ENCODE data around the gene PAXIP1.

PAXIP1 gene

DNA sequence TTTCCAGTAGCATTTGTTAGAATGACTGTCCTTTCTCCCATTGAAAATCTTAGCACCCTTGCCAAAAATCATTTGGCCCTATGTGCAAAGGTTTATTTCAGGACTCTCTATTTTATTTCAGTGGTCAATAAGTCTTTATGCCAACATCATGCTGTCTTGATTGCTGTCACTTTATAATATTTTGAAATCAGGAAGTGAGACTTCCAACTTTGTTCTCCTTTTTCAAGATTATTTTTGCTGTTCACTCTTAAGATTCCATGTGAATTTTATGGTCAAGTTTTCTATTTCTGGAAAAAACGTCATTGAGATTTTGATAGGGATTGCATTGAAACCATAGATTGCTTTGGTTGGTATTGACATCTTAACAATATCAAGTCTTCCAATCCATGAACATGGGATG lies 65.1 kb downstream of the PAXIP1 start:
- ChIA-PET POLR2A (no interaction called here), CTCF (interaction anchor here (0.6 to 1.3 kb wide), 3 partner anchors 9 to 11 kb away, joined by 3 read pairs; no protein-coding TSS in a partner anchor)
- H3K36me3 ChIP-seq (ENCODE audit: control insufficient read depth in 2 of 2, insufficient read depth in 1 of 2, low read length in 2 of 2): peaks cover 0 to 14% of the 10 kb centered on the region in 2 experiments; a peak in 1 of 3 replicates
- no peak for TF ChIP-seq ZFP69B (tag by site-specific recombination; IDR thresholded peaks at IDR 0.05)
- no peak for TF ChIP-seq GLIS2 (tag by site-specific recombination; IDR thresholded peaks at IDR 0.05)
- TF ChIP-seq ZNF335 (tag by site-specific recombination; conservative IDR thresholded peaks at IDR 0.05): no peak
- TF ChIP-seq ZNF777 (tag by site-specific recombination; IDR thresholded peaks at IDR 0.05; ENCODE audit: borderline replicate concordance): no peak
- no peak for TF ChIP-seq ZNF202 (tag by site-specific recombination; IDR thresholded peaks at IDR 0.05; ENCODE audit: borderline replicate concordance)
- TF ChIP-seq, protein P1, sequence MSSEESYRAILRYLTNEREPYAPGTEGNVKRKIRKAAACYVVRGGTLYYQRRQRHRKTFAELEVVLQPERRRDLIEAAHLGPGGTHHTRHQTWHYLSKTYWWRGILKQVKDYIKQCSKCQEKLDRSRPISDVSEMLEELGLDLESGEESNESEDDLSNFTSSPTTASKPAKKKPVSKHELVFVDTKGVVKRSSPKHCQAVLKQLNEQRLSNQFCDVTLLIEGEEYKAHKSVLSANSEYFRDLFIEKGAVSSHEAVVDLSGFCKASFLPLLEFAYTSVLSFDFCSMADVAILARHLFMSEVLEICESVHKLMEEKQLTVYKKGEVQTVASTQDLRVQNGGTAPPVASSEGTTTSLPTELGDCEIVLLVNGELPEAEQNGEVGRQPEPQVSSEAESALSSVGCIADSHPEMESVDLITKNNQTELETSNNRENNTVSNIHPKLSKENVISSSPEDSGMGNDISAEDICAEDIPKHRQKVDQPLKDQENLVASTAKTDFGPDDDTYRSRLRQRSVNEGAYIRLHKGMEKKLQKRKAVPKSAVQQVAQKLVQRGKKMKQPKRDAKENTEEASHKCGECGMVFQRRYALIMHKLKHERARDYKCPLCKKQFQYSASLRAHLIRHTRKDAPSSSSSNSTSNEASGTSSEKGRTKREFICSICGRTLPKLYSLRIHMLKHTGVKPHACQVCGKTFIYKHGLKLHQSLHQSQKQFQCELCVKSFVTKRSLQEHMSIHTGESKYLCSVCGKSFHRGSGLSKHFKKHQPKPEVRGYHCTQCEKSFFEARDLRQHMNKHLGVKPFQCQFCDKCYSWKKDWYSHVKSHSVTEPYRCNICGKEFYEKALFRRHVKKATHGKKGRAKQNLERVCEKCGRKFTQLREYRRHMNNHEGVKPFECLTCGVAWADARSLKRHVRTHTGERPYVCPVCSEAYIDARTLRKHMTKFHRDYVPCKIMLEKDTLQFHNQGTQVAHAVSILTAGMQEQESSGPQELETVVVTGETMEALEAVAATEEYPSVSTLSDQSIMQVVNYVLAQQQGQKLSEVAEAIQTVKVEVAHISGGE (tag by site-specific recombination; conservative IDR thresholded peaks at IDR 0.05; ENCODE audit: low read depth): no peak
- no peak for TF ChIP-seq ZBTB1 (tag by site-specific recombination; IDR thresholded peaks at IDR 0.05)
- TF ChIP-seq, protein P2, sequence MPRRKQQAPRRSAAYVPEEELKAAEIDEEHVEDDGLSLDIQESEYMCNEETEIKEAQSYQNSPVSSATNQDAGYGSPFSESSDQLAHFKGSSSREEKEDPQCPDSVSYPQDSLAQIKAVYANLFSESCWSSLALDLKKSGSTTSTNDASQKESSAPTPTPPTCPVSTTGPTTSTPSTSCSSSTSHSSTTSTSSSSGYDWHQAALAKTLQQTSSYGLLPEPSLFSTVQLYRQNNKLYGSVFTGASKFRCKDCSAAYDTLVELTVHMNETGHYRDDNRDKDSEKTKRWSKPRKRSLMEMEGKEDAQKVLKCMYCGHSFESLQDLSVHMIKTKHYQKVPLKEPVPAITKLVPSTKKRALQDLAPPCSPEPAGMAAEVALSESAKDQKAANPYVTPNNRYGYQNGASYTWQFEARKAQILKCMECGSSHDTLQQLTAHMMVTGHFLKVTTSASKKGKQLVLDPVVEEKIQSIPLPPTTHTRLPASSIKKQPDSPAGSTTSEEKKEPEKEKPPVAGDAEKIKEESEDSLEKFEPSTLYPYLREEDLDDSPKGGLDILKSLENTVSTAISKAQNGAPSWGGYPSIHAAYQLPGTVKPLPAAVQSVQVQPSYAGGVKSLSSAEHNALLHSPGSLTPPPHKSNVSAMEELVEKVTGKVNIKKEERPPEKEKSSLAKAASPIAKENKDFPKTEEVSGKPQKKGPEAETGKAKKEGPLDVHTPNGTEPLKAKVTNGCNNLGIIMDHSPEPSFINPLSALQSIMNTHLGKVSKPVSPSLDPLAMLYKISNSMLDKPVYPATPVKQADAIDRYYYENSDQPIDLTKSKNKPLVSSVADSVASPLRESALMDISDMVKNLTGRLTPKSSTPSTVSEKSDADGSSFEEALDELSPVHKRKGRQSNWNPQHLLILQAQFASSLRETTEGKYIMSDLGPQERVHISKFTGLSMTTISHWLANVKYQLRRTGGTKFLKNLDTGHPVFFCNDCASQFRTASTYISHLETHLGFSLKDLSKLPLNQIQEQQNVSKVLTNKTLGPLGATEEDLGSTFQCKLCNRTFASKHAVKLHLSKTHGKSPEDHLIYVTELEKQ (tag by site-specific recombination; IDR thresholded peaks at IDR 0.05; ENCODE audit: borderline replicate concordance): no peak
- no peak for TF ChIP-seq ZBTB21 (tag by site-specific recombination; IDR thresholded peaks at IDR 0.05)
- TF ChIP-seq, protein P3, sequence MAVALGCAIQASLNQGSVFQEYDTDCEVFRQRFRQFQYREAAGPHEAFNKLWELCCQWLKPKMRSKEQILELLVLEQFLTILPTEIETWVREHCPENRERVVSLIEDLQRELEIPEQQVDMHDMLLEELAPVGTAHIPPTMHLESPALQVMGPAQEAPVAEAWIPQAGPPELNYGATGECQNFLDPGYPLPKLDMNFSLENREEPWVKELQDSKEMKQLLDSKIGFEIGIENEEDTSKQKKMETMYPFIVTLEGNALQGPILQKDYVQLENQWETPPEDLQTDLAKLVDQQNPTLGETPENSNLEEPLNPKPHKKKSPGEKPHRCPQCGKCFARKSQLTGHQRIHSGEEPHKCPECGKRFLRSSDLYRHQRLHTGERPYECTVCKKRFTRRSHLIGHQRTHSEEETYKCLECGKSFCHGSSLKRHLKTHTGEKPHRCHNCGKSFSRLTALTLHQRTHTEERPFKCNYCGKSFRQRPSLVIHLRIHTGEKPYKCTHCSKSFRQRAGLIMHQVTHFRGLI (tag by site-specific recombination; IDR thresholded peaks at IDR 0.05): no peak
- no peak for TF ChIP-seq ZNF214 (tag by site-specific recombination; IDR thresholded peaks at IDR 0.05; ENCODE audit: borderline replicate concordance)
- no peak for TF ChIP-seq ZNF292 (tag by site-specific recombination; IDR thresholded peaks at IDR 0.05; ENCODE audit: borderline replicate concordance, low read depth)
- TF ChIP-seq ZNF394 (tag by site-specific recombination; IDR thresholded peaks at IDR 0.05; ENCODE audit: borderline replicate concordance): no peak
- TF ChIP-seq ZNF16 (tag by site-specific recombination; IDR thresholded peaks at IDR 0.05; ENCODE audit: low read depth): no peak
- no peak for TF ChIP-seq ZNF138 (tag by site-specific recombination; IDR thresholded peaks at IDR 0.05; ENCODE audit: borderline replicate concordance)
- no peak for TF ChIP-seq PRDM1 (tag by site-specific recombination; IDR thresholded peaks at IDR 0.05)
- TF ChIP-seq ZNF768 (tag by site-specific recombination; IDR thresholded peaks at IDR 0.05): no peak
- TF ChIP-seq OSR2 (tag by site-specific recombination; IDR thresholded peaks at IDR 0.05): no peak
- no peak for TF ChIP-seq ZNF776 (tag by site-specific recombination; IDR thresholded peaks at IDR 0.05; ENCODE audit: borderline replicate concordance)
- no peak for TF ChIP-seq ZBTB7A (tag by site-specific recombination; IDR thresholded peaks at IDR 0.05; ENCODE audit: low read depth)
- no peaks in the 10 kb centered on the region for H3K4me1 ChIP-seq (ENCODE audit: control insufficient read depth, insufficient read depth, low read length)
- H3K9me3 ChIP-seq (ENCODE audit: control insufficient read depth, insufficient read depth, low read depth, low read length): no peaks in the 10 kb centered on the region
- H3K4me3 ChIP-seq (ENCODE audit: low read depth, low read length): no peak overlapping the region
- no peak overlapping the region for H3K27ac ChIP-seq (ENCODE audit: extremely low read depth, low read depth, low read length)
